Activated CD4-positive, alpha-beta T cell treated with anti-CD3 and anti-CD28 coated beads, Interleukin-2, amount 50 U/mL, for 16 hours (primary cell): ENCODE data around the gene GTF2H4.
"Not testable (repeated sequence)": the region's sequence is repeated elsewhere in the genome, so short reads cannot be mapped to it uniquely, and the experiment has no call there.

Experiments
- DNase-seq: peaks from one replicate; pipeline ENCODE4 v3.0.0-alpha.2; 2020

GTF2H4 gene

GRCh38 chr6:30907758-30908591, at the start of gene GTF2H4:
GTF2H4 (plus strand) TSS chr6:30908207.
- DNase-seq = peak; percentile 98

- DNase-seq = not testable (repeated sequence)
Measured at GRCh38 chr6:30859726-30860125, 48.3 kb upstream of the GTF2H4 start.

GRCh38 chr6:30861257-30862048, 46.6 kb upstream of the GTF2H4 start:
- no peak for DNase-seq

GRCh38 chr6:30862156-30862875, 45.7 kb upstream of the GTF2H4 start:
- no peak for DNase-seq

- no peak for DNase-seq
Measured at GRCh38 chr6:30864325-30864724, 43.7 kb upstream of the GTF2H4 start.

GRCh38 chr6:30869241-30869749, 38.7 kb upstream of the GTF2H4 start:
- not testable (repeated sequence) for DNase-seq

GRCh38 chr6:30870546-30870945, 37.5 kb upstream of the GTF2H4 start:
- DNase-seq = no peak

GRCh38 chr6:30871592-30872183, 36.3 kb upstream of the GTF2H4 start:
- DNase-seq = no peak

- DNase-seq = no peak
Measured at GRCh38 chr6:30873137-30873640, 34.8 kb upstream of the GTF2H4 start.

GRCh38 chr6:30873795-30874194, 34.2 kb upstream of the GTF2H4 start:
- DNase-seq = not testable (repeated sequence)

GRCh38 chr6:30875244-30876038, 32.6 kb upstream of the GTF2H4 start:
- no peak for DNase-seq

GRCh38 chr6:30876039-30876730, 31.8 kb upstream of the GTF2H4 start:
- peak; percentile 14 for DNase-seq

- DNase-seq = peak; percentile 80
Measured at GRCh38 chr6:30877419-30878262, 30.4 kb upstream of the GTF2H4 start.

GRCh38 chr6:30879684-30880427, 28.2 kb upstream of the GTF2H4 start:
- DNase-seq = no peak

- DNase-seq = no peak
Measured at GRCh38 chr6:30880698-30881252, 27.2 kb upstream of the GTF2H4 start.

- DNase-seq = no peak
Measured at GRCh38 chr6:30881392-30882203, 26.4 kb upstream of the GTF2H4 start.

- DNase-seq = no peak
Measured at GRCh38 chr6:30882204-30882758, 25.7 kb upstream of the GTF2H4 start.
